Measurements from ENCODE around the gene HNRNPUL1.

HNRNPUL1 gene

DNA sequence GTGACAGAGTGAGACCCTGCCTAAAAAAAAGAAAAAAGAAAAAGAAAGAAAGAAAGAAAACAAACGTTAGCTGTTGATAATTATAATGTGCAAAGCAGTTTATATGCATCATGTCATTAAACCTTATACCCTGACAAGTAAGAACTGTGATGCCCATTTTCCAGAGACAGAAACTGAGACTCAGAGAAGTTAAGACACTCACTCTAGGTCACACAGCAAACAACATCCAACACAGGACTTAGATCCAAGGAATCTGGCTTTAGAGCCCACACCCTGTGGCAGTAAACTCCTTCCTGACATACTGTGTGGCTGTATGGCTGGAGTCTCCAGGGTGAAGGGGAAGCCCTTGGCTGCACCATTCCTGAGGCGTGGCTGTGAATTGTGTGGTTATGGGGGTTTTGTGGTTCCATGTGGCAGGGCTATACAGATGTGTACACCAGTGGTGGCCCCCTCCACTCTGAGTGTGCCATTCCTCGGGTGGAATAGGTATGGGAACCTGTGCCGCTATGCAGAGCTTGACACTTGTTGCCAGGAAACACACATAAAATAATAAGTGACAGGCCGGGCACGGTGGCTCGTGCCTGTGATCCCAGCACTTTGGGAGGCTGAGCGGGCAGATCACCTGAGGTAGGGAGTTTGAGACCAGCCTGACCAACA lies 29.5 kb upstream of the HNRNPUL1 start:
- DNase-seq, result no peak

- DNase-seq, result no peak
These were observed 28.7 kb upstream of the HNRNPUL1 start for GRCh38 chr19:41235480-41235879.

DNA sequence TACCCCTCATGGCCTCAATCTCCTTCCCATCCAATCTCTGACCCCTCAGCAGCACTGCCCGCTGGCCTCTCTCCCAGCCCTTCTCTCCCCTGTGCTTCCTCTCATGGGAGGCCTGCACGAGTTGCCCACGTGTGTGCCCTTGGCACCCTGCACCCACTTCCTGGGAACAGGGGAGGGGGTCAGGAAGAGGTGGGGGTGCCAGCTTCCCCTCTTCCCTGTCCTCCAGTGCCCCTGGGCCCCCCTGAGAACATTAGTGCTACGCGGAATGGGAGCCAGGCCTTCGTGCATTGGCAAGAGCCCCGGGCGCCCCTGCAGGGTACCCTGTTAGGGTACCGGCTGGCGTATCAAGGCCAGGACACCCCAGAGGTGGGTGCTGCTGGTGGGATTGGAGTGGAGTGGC lies 25.9 kb upstream of the HNRNPUL1 start:
- DNase-seq, result no peak

DNA sequence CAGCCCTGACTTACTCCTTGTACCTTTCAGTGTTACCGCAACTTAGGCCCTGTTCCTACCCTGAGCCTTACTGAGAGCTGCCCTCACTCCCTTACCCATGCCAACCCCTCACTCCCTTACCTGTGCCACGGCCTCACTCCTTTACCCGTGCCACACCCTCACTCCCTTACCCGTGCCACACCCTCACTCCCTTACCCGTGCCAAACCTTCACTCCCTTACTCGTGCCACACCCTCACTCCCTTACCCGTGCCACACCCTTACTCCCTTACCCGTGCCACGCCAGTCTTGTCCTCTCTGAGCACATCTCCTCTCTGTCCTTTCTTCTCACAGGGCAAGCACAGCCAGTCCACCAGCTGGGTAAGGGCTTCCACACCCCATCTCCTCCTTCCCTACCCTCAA lies 24.8 kb upstream of the HNRNPUL1 start:
- no peak for DNase-seq

DNA sequence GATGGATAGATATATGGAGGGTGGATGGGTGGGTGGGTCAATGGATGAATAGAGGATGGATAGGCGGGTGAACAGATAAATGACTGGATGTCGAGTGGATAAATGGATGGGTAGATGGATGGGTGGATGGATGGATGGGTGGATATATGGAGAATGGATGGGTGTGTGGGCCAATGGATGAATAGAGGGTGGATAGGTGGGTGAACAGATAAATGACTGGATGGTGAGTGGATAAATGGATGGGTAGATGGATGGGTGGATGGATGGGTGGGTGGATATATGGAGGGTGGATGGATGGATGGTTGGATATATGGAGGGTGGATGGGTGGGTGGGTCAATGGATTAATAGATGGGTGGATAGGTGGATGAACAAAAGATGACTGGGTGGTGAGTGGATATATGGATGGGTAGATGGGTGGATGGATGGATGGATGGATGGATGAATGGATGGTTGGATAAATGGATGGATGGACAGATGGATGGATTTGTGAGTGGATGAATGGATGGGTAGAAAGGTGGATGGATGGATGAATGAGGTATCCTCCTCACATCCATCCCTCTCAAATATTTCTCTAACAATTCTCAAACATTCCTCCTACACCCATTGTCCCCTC lies 24.1 kb upstream of the HNRNPUL1 start:
- DNase-seq, result no peak

DNA sequence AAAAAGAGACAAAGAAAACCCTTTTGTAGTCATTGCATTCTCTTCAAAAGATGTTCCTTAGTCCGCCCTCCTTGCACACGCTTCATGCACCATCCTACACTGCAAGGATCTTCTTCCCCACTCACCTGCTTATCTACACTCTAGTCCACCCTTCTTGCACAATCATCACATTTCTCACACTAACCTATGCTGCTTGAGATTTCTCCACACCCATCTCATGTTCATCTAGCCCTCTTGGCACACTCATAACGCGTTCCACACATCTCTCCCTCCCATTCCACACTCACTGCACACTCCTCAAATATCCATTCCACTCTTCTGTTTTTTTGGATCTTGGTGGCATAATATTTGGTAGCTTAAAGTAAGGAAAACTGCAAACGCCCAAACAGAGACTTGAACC lies 22.3 kb upstream of the HNRNPUL1 start:
- no peak for DNase-seq

DNA sequence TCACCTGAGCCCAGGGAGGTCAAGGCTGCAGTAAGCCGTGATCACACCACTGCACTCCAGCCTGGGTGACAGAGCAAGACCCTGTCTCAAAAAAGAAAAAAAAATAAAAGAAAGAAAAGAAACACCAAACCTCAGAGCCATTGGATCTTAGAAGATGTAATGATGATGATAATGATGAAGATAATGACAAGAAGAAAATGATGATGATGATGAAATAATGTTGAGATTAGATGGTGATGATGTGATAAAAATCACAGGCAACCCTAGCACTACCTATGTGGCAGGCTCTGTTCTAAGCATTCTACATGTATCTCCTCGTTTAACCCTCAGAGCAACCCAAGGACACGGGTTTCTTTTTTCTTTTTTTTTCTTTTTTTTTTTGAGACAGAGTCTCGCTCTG lies 20.1 kb upstream of the HNRNPUL1 start:
- DNase-seq, result no peak

GRCh38 chr19:41245843-41246242 lies 18.3 kb upstream of the HNRNPUL1 start:
- no peak for DNase-seq

- DNase-seq, result no peak
These were observed 15.3 kb upstream of the HNRNPUL1 start for GRCh38 chr19:41248895-41249294.

GRCh38 chr19:41249707-41250423 lies 14.3 kb upstream of the HNRNPUL1 start:
- DNase-seq, result no peak

GRCh38 chr19:41253660-41254059 lies 10.5 kb upstream of the HNRNPUL1 start:
- DNase-seq, result no peak

DNA sequence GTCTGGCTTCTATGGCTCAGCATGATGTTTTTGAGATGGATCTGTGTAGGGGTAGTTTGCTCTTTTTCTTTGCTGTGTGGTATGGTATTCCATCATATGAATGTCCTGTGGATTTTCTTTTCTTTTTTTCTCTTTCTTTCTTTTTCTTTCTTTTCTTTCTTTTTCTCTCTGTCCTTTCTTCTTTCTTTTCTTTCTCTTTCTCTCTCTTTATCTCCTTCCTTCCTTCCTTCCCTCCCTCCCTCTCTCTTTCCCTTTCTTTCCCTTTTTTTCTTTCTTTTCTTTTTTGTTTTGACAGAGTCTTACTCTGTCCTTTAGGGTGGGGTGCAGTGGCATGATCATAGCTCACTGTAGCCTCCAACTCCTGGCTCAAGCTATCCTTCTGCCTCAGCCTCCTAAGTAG lies 9.0 kb upstream of the HNRNPUL1 start:
- DNase-seq, result no peak

DNA sequence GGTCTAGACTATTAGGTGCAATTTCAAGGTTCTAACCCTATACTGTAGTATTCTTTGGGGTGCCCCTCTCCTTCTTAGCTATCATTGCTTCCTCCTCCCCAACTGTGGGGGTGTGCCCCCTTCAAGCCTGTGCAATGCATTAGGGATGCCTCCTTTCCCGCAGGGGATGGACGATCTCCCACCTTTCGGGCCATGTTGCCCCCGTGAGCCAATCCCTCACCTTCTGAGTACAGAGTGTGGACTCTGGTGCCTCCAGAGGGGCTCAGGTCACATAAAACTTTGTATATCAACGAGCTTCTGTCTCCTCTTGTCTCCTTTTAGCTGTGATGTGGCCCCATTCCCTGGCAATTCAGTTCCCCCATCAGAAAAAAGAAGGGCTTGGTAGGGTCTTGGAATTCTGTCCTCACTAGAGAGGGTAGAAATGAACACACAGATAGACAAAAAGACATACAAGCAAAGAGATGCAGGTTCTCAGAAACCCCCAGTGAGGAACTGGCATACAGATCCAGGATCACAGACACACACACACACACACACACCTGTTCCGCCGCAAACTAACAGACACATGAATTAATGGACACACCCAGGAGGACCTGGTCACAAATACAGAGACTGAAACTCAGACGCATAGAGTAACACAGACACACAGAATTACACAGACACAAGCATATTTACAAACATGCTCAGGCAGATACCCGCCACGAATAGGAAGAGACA lies 2.5 kb upstream of the HNRNPUL1 start:
- DNase-seq, result no peak

- DNase-seq, result peak; percentile 50
These were observed 926 bp upstream of the HNRNPUL1 start for GRCh38 chr19:41263042-41263849.

- DNase-seq, result peak; percentile 49
These were observed 616 bp downstream of the HNRNPUL1 start for GRCh38 chr19:41264581-41265394.

DNA sequence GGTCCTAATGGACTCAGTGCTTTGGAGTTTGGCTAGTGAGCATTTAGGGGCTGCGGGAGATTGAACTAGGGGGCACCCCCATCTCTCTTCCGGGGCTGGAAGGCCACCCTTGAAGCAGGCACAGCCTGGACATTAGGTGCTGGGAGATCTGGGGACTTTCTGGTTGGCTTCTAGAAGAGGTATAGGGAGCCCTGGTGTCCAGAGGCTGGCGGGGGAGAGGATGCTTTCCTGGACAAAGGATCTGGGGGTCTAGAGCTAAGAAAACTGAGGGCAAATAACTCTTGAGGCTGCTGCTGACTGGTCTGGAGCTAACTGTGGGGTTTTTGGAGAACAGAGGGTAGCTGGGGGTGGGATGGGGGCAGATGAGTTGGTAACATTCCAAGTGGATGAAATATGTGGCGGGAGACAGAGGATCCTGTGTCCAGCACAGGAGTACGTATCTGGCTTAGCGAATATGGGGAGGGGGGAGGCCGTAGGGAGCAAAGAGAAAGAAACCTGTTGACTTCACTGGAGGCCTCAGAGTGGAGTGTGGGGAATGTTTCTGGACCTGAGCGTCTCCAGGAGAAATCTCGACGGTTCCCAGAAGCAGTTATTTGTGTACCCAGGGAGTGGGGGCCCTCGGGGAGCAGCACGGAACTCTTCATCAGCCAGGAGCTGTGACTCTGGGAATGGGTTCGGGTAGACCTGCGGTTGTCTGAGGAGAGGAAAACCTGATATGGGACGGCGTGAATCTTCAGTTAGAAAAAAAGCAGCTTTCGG lies 1.4 kb downstream of the HNRNPUL1 start:
- DNase-seq, result peak; percentile 14

GRCh38 chr19:41269055-41269454 lies 4.9 kb downstream of the HNRNPUL1 start:
- DNase-seq, result no peak

GRCh38 chr19:41269571-41269970 lies 5.4 kb downstream of the HNRNPUL1 start:
- no peak for DNase-seq

- DNase-seq, result no peak
These were observed 8.9 kb downstream of the HNRNPUL1 start for GRCh38 chr19:41273076-41273475.

- no peak for DNase-seq
These were observed 10.6 kb downstream of the HNRNPUL1 start for GRCh38 chr19:41274802-41275201.

DNA sequence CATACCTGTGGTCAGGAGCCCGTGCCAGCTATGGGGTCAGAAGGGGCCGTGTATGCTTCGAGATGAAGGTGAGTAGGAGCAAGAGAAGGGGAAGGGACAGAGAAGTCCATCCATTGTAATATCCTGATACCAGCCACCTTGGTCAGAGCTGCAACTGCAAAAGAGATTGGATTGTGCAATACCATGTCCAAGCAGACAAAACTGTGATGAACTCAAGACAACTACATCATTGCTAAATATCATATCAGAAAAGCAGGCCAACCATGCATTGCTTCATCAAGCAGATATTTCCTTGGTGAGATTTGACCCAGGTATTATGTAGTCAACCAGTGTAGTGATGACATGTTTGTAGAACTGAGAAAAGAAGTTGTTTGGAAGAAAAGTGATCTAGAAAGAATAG lies 12.1 kb downstream of the HNRNPUL1 start:
- DNase-seq, result no peak
